Fibroblast of gingiva (primary cell): Measurements from ENCODE around the gene AAGAB.
A peak's percentile ranks its signal among the peaks of the same experiment; 100 is the strongest.
"Not testable (repeated sequence)": the region's sequence is repeated elsewhere in the genome, so short reads cannot be mapped to it uniquely, and the experiment has no call there.

Experiments used
- DNase-seq: peaks from one replicate; pipeline ENCODE4 v3.0.0-alpha.2; 2011; ENCODE audit warnings: low read depth

The AAGAB gene

GRCh38 chr15:67254238-67255175 lies at the start of gene AAGAB, which contains the start of gene IQCH:
Gene AAGAB, minus strand, starts transcription at chr15:67254661. Its CDS starts 30 bp downstream, at chr15:67254631.
Gene IQCH, plus strand, starts transcription at chr15:67254786. Its CDS starts 111 bp downstream, at chr15:67254897.
- DNase-seq, result peak; percentile 98

- no peak for DNase-seq
Measured at GRCh38 chr15:67303490-67304363, 49.3 kb upstream of the AAGAB start.

GRCh38 chr15:67300266-67301025 lies 46.0 kb upstream of the AAGAB start:
- DNase-seq, result no peak

GRCh38 chr15:67296684-67297083 lies 42.2 kb upstream of the AAGAB start:
- no peak for DNase-seq

- DNase-seq, result no peak
Measured at GRCh38 chr15:67296188-67296587, 41.7 kb upstream of the AAGAB start.

- DNase-seq, result peak; percentile 63
Measured at GRCh38 chr15:67290319-67290718, 35.9 kb upstream of the AAGAB start.

GRCh38 chr15:67286400-67286799 lies 31.9 kb upstream of the AAGAB start:
- not testable (repeated sequence) for DNase-seq

GRCh38 chr15:67285625-67286024 lies 31.2 kb upstream of the AAGAB start:
- DNase-seq, result not testable (repeated sequence)

- no peak for DNase-seq
Measured at GRCh38 chr15:67281714-67282113, 27.3 kb upstream of the AAGAB start.

- no peak for DNase-seq
Measured at GRCh38 chr15:67280217-67280616, 25.8 kb upstream of the AAGAB start.

GRCh38 chr15:67276666-67277065 lies 22.2 kb upstream of the AAGAB start:
- DNase-seq, result no peak

- no peak for DNase-seq
Measured at GRCh38 chr15:67274236-67274635, 19.8 kb upstream of the AAGAB start.

- no peak for DNase-seq
Measured at GRCh38 chr15:67267951-67268941, 13.8 kb upstream of the AAGAB start.

GRCh38 chr15:67267440-67267839 lies 13.0 kb upstream of the AAGAB start:
- no peak for DNase-seq

- DNase-seq, result no peak
Measured at GRCh38 chr15:67266870-67267269, 12.4 kb upstream of the AAGAB start.

GRCh38 chr15:67259806-67260205 lies 5.3 kb upstream of the AAGAB start:
- DNase-seq, result no peak

- DNase-seq, result no peak
Measured at GRCh38 chr15:67259379-67259778, 4.9 kb upstream of the AAGAB start.

GRCh38 chr15:67258412-67258811 lies 4.0 kb upstream of the AAGAB start:
- not testable (repeated sequence) for DNase-seq

GRCh38 chr15:67256051-67256450 lies 1.6 kb upstream of the AAGAB start:
- no peak for DNase-seq

GRCh38 chr15:67253549-67254237 lies 768 bp downstream of the AAGAB start:
- DNase-seq, result no peak
